SK-N-MC (cell line): ENCODE measurements around the gene FBXL20.

Experiments
- DNase-seq: peaks from one replicate; pipeline ENCODE4 v3.0.0-alpha.2; 2011; ENCODE audit warnings: low read depth, low spot score
- H3K27ac ChIP-seq: fragments of 200-600 bp; sonication (generic); 2 replicates; pipeline ENCODE4 v1.5.1; 2016; ENCODE audit warnings: mixed run types
- H3K36me3 ChIP-seq: fragments of 200-600 bp; sonication (generic); 2 replicates; pipeline ENCODE4 v1.6.1; 2017; ENCODE audit warnings: antibody characterized with exemption, low read length, mixed read lengths; ENCODE audit not compliant: insufficient read depth
- H3K4me3 ChIP-seq: fragments of 200-600 bp; sonication (generic); 2 replicates; pipeline ENCODE4 v1.5.1; 2016
- H3K9ac ChIP-seq: fragments of 200-600 bp; sonication (generic); 2 replicates; pipeline ENCODE4 v1.8.0; 2017; ENCODE audit warnings: mixed run types, mixed read lengths; ENCODE audit not compliant: insufficient read length
- H3K9me3 ChIP-seq: fragments of 200-600 bp; sonication (generic); 2 replicates; pipeline ENCODE4 v1.6.1; 2017; ENCODE audit warnings: low read depth, mild to moderate bottlenecking, antibody characterized with exemption, low read length, moderate library complexity, mixed read lengths
- EZH2 ChIP-seq: fragments of 200-600 bp; sonication (generic); IDR thresholded peaks from one replicate; pipeline ENCODE4 v1.6.1; 2017; ENCODE audit warnings: antibody characterized with exemption
- FOXP2 ChIP-seq: optimal IDR thresholded peaks from 2 replicates; pipeline ENCODE3; 2011; ENCODE audit warnings: mild to moderate bottlenecking, moderate library complexity; ENCODE audit not compliant: insufficient read depth; ENCODE audit errors: extremely low read length, control extremely low read depth
- POLR2AphosphoS5 ChIP-seq: IDR thresholded peaks from 2 replicates; pipeline ENCODE4 v1.6.1; 2012; ENCODE audit warnings: mild to moderate bottlenecking, low read depth, low read length, borderline replicate concordance

Gene FBXL20

GRCh38 chr17:39365242-39365641 is 36.2 kb downstream of the FBXL20 start:
- Histone ChIP-seq H3K9ac (no peak overlapping the region), H3K36me3 (no peaks in the 10 kb centered on the region)
- TF ChIP-seq EZH2 (no peak), FOXP2 (no peak), POLR2AphosphoS5 (no peak)

GRCh38 chr17:39364236-39365025 is 37.0 kb downstream of the FBXL20 start:
- Histone ChIP-seq H3K4me3 (no peak overlapping the region), H3K9ac (no peak overlapping the region), H3K9me3 (no peaks in the 10 kb centered on the region), H3K36me3 (no peaks in the 10 kb centered on the region), H3K27ac (no peak overlapping the region)
- DNase-seq: no peak
- TF ChIP-seq POLR2AphosphoS5: no peak
- TF ChIP-seq EZH2: no peak
- no peak for TF ChIP-seq FOXP2

More at GRCh38 chr17:39365242-39365641, 36.2 kb downstream of the FBXL20 start:
- Histone ChIP-seq H3K4me3 (no peak overlapping the region), H3K27ac (no peak overlapping the region), H3K9me3 (no peaks in the 10 kb centered on the region)
- DNase-seq: no peak

GRCh38 chr17:39361064-39361463 is 40.4 kb downstream of the FBXL20 start:
- Histone ChIP-seq H3K9me3 (no peaks in the 10 kb centered on the region), H3K36me3 (no peaks in the 10 kb centered on the region), H3K9ac (no peak overlapping the region), H3K4me3 (no peak overlapping the region), H3K27ac (no peak overlapping the region)
- DNase-seq: no peak
- TF ChIP-seq FOXP2: no peak
- TF ChIP-seq POLR2AphosphoS5: no peak
- TF ChIP-seq EZH2: no peak

- no peak overlapping the region for H3K4me3 ChIP-seq
- TF ChIP-seq EZH2 (no peak), FOXP2 (no peak), POLR2AphosphoS5 (no peak)
- H3K27ac ChIP-seq: no peak overlapping the region
- H3K9ac ChIP-seq: no peak overlapping the region
- H3K36me3 ChIP-seq: no peaks in the 10 kb centered on the region
- no peak for DNase-seq
- H3K9me3 ChIP-seq: no peaks in the 10 kb centered on the region
These were observed 40.9 kb downstream of the FBXL20 start for GRCh38 chr17:39360537-39360936.

GRCh38 chr17:39359994-39360393 is 41.4 kb downstream of the FBXL20 start:
- Histone ChIP-seq H3K9me3 (no peaks in the 10 kb centered on the region), H3K4me3 (no peak overlapping the region), H3K36me3 (no peaks in the 10 kb centered on the region), H3K27ac (no peak overlapping the region), H3K9ac (no peak overlapping the region)
- no peak for TF ChIP-seq POLR2AphosphoS5
- DNase-seq: no peak

- DNase-seq: no peak
- Histone ChIP-seq H3K4me3 (no peak overlapping the region), H3K36me3 (no peaks in the 10 kb centered on the region), H3K9me3 (no peaks in the 10 kb centered on the region), H3K9ac (no peak overlapping the region), H3K27ac (peak overlapping the region; percentile 34; the same call in 1 of the 2 replicates)
- TF ChIP-seq FOXP2: no peak
- TF ChIP-seq POLR2AphosphoS5: no peak
- TF ChIP-seq EZH2: no peak
These were observed 43.4 kb downstream of the FBXL20 start for GRCh38 chr17:39357986-39358385.

- DNase-seq: no peak
- Histone ChIP-seq H3K4me3 (no peak overlapping the region), H3K9ac (no peak overlapping the region), H3K9me3 (no peaks in the 10 kb centered on the region), H3K27ac (peak overlapping the region; percentile 34; the same call in 1 of the 2 replicates), H3K36me3 (no peaks in the 10 kb centered on the region)
- TF ChIP-seq POLR2AphosphoS5 (no peak), FOXP2 (no peak), EZH2 (no peak)
These were observed 43.9 kb downstream of the FBXL20 start for GRCh38 chr17:39357488-39357887.

GRCh38 chr17:39352986-39353385 is 48.4 kb downstream of the FBXL20 start:
- Histone ChIP-seq H3K27ac (no peak overlapping the region), H3K4me3 (no peak overlapping the region), H3K9me3 (no peaks in the 10 kb centered on the region), H3K36me3 (no peaks in the 10 kb centered on the region), H3K9ac (no peak overlapping the region)
- DNase-seq: no peak
- TF ChIP-seq FOXP2 (no peak), EZH2 (no peak), POLR2AphosphoS5 (no peak)

GRCh38 chr17:39352511-39352910 is 48.9 kb downstream of the FBXL20 start:
- no peak for TF ChIP-seq FOXP2
- no peak for TF ChIP-seq POLR2AphosphoS5
- H3K9ac ChIP-seq: no peak overlapping the region
- no peaks in the 10 kb centered on the region for H3K9me3 ChIP-seq
- H3K36me3 ChIP-seq: no peaks in the 10 kb centered on the region
- no peak for DNase-seq
- H3K4me3 ChIP-seq: no peak overlapping the region
- H3K27ac ChIP-seq: no peak overlapping the region
